NCI-H2196 treated with DMSO at 0.1 percent for 48 hours (cell line): ENCODE data around the gene RUSC1.
A peak's percentile ranks its signal among the peaks of the same experiment; 100 is the strongest.

Experiments used
- DNase-seq: peaks from one replicate; lab custom pipeline; 2025; ENCODE audit not compliant: unreplicated experiment; lab: John Stamatoyannopoulos, UW

RUSC1 gene

DNA sequence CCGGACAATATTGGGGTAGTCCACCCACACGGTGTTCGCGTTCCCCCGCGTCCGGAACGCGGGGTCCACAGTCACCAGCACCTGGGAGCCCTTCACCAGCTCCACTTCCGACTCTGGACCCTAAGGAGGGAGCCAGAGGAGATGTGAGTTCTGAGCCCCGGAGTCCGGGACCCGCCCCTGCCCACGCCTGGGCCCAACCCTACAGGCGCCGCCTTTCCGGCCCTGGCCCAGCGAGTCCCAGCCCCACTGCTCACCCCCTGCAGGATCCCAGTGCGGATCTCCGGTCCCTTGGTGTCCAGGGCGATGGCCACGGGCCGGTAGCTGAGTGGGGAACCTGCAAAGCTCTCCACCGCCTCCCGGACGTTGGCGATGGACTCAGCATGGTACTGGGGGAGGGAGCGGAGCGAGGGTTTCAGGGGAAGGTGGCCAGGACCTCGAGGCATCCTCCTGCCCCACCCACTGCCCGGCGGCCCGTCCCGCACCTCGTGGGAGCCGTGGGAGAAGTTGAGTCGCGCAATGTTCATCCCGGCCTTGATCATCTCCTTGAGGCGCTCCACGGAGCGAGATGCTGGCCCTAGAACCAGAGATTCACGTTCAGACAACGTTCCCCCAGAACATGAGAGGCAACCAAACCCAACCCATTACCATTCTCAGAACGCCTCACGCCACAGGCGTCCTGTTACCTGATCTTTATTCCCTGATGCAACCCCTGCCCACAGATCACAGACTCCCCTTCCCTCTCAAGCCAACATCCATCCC, 25.3 kb upstream of the RUSC1 start:
- no peak for DNase-seq

DNA sequence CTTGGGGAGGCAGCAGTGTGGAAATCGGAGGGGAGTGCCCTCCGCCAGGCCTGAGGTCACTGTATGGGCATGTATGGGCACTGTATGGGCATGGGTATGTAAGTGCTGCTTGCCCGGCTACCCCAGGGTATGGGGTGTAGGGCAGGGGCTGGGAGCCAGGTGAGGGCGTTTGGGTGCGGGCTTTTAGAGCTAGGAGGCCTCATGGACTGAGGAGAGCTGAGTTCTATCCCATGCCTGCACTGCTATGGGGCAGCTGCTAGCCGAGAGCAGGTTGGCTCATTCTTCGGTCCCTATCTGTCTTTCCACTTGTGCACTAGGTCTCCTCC, 24.8 kb upstream of the RUSC1 start:
- no peak for DNase-seq

DNA sequence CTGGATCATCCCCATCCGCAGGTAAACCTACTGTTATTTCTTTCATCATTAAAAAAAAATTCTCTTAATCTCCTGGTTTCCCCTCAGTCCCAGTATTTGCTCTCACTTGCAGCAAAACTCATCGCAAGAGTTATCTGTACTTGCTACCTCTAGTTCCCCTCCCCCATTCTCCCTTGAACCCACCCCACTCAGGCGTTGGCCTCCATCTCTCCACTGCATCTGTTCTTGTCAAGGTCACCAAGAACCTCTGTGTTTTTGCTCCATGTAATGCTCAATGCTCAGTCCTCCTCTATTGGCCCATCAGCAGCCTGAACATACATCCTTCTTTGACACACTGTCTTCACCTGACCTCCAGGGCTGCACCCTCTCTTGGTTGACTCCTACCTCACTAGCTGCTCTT, 24.0 kb upstream of the RUSC1 start:
- DNase-seq = no peak

GRCh38 chr1:155297384-155297783, 23.3 kb upstream of the RUSC1 start:
- no peak for DNase-seq

DNA sequence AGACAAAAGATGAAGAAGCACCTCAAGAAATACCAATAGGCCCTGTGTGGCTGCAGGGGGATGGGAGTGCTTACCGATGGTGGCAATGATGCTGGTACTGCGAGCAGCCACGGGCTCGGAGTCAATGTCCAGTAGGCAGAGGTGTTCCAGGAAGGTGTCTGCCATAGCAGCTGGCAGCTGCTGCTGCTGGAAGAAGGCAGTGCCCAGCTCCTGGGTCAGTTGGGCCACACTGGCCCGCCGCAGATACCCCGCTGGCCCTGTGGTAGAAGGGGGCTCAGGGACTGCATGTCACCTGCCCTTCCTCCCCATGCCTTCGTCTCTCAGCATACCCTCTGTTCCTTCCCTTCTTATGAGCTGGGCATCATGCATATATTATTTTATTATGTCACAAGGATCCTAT, 20.7 kb upstream of the RUSC1 start:
- DNase-seq = no peak

DNA sequence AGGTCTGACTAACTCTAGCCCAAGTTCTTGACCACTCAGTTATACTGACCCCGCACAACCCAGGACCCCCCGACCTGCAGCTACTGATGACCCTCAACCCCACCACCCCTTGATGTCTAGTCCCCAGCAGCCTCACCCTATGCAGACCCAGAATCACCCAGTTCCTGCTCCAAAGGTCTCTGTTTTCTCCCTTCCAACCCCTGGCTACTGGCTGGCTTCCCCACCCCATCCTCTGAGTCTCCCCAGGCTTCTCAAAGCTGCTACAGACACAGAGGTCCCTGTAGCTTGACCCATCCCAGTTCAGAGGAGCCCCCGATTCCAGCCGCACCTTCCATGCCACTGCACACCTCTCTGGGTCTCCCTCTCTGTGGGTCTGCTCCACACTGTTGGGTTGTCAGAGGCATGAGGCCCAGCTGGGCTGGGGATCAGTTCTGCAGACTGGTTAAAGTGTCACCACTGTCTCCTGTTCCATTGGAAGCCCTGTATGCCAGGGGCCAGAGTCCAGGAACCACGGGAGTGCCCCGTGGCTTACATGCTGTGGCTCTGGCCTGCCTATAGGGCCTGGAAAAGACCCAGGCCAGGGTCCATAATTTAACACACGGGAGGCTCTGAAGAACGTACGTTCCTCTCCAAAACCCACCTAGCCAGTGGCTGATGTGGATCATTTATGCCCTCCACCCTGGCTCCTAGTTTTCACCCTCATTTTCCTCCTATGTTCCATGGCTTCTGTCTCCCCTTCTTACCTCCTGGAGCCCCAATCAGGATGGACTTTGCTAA, 20.0 kb upstream of the RUSC1 start:
- DNase-seq = no peak

- DNase-seq = no peak
Measured at GRCh38 chr1:155301342-155301841, 19.3 kb upstream of the RUSC1 start, which contains the start of gene PKLR. PKLR (minus strand) TSS chr1:155301438; CDS start chr1:155301395, 43 bp downstream.

GRCh38 chr1:155304558-155305063, 16.1 kb upstream of the RUSC1 start:
- DNase-seq = no peak

DNA sequence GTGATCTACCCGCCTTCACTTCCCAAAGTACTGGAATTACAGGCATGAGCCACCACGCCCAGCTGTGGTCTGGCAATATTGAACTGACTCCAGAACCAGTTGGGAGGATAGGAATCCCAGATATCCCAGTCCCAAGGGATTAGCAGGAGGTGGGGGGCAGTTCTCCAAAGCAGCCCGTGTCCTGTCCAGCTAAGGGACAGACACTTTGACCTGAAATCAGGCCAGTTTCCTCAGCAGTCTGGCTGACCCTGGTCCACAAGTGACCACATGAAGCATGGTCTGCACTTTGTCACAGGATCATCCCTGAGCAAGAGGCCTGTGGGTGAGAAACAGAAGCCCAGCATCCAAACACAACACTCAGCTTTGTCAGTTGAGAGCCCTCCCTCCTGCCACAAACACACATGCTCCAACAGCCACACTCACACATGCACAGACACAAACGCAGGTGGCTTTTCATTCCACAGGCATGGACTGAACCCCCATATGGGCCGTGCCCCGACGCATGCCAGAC, 14.8 kb upstream of the RUSC1 start:
- DNase-seq = no peak

DNA sequence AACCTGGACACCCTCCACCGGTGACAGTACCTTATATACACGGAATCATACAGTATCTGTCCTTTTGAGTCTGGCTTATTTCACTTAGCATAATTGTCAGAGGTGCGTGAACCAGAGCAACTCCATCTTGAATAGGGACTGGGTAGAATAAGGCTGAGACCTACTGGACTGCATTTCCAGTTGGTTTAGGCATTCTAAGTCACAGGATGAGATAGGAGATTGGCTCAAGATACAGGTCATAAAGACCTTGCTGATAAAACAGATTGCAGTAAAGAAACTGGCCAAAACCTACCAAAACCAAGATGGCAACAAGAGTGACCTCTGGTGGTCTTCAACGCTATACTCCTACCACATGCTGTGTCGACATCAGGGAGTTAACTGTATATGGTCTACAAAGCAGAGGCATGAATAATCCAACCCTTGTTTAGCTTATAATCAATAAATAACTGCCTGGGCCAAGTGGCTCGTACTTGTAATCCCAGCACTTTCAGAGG, 13.4 kb upstream of the RUSC1 start:
- DNase-seq = no peak

- DNase-seq = peak; percentile 98
Measured at GRCh38 chr1:155308493-155309422, 11.9 kb upstream of the RUSC1 start, which contains the start of gene FDPS. FDPS (plus strand) TSS chr1:155308866; CDS start chr1:155309790, 924 bp downstream.

DNA sequence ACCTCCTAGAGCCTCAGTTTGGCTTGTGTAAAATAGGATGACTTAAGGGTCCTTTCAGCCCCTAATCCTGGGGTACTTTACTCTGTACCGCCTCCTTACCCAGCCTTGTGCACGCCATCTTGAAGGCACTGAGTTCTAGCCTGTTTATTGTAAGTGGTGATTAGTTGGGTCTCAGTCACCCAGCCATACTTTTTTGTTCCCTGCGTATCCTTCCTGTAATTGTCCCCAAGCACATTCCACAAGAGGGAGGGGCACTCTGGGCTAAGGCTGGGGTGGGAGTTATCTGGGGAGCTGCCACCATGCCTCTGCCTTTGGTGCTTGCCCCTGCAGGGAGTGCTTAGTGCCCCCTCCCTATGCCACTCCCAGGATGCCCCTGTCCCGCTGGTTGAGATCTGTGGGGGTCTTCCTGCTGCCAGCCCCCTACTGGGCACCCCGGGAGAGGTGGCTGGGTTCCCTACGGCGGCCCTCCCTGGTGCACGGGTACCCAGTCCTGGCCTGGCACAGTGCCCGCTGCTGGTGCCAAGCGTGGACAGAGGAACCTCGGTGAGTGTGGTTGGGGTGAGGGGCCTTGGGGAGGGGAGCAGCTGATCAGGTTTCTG, 11.2 kb upstream of the RUSC1 start:
- no peak for DNase-seq

DNA sequence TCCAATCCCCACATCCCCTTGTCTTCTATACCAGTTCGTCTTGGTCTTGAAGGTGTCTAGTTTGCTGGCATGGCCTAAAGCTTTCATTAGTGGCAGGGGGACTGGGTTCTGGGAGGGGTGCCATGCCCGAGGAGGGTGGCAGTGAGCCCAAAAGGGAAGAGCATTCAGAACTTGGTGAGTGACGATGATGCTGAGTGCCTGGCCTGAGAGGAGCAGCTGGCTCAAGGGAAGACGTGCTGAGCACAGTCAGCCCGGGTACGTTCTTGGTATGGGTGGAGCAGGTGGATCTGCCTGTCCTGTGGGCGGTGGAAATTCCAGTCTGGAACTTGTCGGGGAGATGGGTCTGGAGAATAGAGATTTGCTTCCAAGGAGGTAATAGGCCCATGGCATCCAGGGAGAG, 7.4 kb upstream of the RUSC1 start:
- DNase-seq = no peak

GRCh38 chr1:155316922-155317321, 3.8 kb upstream of the RUSC1 start:
- no peak for DNase-seq

DNA sequence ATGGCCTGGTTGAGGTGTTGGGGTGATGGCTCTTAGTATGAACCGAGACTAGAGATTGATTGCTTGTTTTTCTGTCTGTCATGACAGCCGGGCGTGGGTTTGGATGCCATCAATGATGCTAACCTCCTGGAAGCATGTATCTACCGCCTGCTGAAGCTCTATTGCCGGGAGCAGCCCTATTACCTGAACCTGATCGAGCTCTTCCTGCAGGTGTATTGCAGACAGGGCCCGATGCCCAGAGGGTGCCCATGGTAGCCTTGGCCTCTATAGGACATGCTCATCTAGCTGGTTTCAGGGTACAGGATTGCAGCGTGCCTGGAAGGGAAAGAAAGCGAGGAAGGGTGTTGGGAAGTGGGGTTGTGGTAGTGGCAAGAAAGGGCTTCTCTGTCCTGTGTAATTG, 2.6 kb upstream of the RUSC1 start:
- no peak for DNase-seq

GRCh38 chr1:155319536-155319935, 1.2 kb upstream of the RUSC1 start:
- no peak for DNase-seq

DNA sequence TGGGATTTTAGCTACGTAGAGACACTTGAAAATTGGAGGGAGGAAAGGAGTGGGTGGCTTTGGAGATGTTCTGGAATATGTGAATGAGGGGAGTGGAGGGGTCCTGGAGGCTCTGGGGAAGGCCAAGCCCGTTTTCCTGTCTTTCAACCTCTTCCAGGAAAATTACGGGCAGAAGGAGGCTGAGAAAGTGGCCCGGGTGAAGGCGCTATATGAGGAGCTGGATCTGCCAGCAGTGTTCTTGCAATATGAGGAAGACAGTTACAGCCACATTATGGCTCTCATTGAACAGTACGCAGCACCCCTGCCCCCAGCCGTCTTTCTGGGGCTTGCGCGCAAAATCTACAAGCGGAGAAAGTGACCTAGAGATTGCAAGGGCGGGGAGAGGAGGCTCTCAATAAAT, 442 bp upstream of the RUSC1 start:
- no peak for DNase-seq

- no peak for DNase-seq
Measured at GRCh38 chr1:155321639-155322503, 1.2 kb downstream of the RUSC1 start.

- no peak for DNase-seq
Measured at GRCh38 chr1:155322571-155322952, 1.9 kb downstream of the RUSC1 start.
